Measurements from ENCODE around the gene OTOP3.

OTOP3 gene

DNA sequence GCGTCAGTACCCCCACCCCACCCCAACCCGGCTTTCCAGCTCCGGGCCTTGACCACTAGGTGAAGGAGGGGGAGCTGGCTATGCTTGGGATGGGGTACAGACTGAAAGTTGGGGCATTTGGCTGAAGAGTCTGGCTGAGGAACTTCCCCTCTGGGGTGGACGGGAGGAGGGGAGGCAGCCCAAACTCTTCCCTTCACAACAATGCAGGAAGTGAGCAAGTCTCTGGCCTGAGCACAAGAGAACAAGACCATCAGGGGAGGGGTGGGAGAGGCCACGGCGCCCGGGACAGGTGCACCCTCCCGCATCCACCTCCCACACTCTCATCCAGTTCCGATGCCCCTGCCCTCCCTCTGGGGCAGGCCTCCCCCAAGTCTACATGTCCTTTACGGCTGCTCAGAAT, 18.3 kb upstream of the OTOP3 start:
- no peak for DNase-seq (ENCODE audit: low read depth in 3 of 3)

DNA sequence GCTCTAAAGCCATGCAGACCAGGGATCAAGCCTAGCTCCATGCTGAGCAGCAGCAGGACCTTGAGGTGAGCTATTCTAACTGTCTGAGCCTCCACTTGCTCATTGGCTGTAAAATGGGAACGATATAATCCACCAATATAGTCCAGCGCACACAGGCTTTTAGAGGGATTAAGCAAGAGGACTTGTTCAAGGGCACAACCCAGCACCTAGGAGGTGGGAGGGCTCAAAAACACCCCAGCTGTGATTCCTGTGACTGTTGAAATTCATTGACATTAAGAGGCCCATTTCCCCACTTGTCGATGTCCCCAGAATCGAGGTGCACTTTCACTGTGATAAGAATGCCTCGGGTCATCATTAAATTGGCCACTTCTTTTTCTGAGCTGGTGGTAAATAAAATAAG, 16.8 kb upstream of the OTOP3 start:
- DNase-seq (ENCODE audit: low read depth in 3 of 3) = no peak

DNA sequence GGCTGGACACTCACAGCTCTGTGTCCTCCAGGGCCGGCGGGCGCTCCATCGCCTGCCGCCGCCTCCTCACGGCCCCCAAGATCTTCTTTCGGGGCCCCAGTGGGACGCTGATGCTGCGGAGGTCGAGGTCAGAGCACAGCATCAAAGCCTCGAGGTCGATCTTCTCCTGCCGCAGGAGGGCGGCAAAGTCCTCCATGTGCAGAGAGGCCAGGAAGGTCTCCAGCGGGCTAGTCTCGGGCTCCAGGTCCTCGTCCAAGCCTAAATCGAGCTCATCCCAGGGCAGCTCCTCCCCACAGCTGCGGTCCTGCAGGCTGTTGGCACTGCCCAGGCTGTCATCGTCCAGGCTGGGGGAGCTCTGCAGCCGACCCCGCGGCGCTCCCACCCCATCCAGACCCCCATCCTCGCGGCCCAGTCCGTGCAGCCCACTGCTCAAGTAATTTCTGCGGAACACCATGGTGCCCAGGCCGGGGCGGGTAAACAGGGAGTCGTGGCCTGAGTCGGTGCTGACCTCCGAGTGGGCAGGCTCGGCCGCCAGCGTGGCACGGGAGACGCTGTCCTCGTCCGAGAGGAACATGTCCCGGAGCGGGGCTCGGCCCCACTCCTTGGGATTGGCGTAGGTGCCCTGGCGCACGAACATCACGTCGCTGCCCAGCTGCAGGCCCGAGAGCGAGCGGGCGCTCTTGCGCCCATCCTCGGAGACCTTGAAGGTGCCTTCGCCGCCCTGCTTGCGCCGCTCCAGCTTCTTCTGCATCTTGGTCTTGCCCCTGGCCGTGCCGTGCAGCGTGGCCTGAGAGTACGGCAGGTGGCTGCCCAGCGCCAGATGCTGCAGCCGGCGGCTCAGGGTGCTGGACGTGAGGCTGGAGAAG, 16.0 kb upstream of the OTOP3 start:
- no peak for DNase-seq (ENCODE audit: low read depth in 3 of 3)

GRCh38 chr17:74920306-74920620, 15.4 kb upstream of the OTOP3 start:
- no peak for DNase-seq (ENCODE audit: low read depth in 3 of 3)

- no peak for DNase-seq (ENCODE audit: low read depth in 3 of 3)
Observed at GRCh38 chr17:74920642-74921025, 15.1 kb upstream of the OTOP3 start.

DNA sequence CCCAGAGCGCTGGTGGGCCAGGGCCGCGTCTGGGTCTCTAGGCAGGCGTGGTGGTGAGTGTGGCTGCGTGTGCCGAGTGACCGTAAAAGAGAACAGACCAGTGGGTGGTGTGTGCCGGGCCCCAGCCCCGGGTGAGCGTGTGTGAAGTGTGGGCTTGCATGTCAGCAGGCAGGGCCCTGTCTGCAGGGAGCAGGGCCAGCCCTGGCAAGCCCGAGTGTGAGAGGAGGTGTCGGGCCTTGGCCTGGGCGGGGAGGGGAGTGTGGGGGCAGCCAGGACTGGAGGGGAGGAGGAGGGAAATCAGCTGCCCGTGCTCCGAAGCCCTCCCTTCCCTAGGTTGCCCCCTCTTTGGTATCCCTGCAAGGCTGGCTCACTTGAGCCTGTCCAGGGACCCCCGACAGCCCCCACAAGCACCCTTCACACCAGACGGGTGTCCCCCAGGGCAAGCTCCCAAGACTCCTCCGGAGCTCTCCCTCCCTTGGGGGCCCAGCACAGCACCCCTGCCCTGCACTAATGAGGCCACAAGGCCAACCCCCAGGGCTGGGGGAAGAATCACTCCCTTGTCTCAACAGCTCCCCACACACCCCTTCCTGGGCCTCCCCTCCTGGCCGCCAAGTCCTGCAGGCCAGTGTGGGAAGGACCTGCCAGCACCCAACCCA, 14.5 kb upstream of the OTOP3 start:
- DNase-seq (ENCODE audit: low read depth in 3 of 3) = no peak

DNA sequence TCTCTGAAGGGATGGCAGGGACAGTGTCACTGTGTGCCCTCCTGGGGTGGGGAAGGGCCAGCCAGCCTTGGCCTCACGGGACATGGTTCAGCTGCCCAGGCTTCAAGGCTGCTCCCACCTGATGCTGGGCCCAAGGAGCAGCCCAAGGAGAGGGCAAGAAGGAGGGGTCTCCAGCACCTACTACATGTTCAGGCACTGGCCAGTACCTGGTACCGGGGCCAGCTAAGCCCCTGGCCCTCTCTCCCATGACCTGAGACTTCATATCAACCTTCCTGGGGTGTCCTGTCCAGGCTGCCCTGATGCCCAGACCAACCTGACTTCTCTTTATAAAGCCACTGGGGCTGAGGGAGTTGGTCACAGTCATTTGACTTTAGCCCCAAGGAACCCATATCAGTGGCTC, 13.9 kb upstream of the OTOP3 start:
- DNase-seq (ENCODE audit: low read depth in 3 of 3) = no peak

DNA sequence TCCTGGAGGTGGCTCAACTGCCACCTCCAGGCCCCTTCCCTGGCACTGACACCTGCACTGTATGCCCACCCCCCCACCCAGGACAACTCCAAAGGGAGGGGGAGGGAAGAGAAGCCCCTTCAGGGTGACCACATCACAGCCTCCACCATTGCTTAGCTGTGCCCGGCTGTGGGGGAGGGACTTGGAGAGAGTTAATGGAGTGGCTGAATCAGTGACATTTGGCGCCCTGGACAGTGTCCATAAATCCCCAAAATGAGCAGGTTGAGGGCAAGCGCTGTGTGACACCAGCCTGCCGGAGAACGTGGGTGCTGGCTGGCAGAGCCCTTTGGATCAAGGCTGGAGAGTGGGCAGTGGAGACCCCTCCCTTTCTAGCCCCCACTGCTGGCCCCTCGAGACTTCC, 13.5 kb upstream of the OTOP3 start:
- DNase-seq (ENCODE audit: low read depth in 3 of 3) = no peak

DNA sequence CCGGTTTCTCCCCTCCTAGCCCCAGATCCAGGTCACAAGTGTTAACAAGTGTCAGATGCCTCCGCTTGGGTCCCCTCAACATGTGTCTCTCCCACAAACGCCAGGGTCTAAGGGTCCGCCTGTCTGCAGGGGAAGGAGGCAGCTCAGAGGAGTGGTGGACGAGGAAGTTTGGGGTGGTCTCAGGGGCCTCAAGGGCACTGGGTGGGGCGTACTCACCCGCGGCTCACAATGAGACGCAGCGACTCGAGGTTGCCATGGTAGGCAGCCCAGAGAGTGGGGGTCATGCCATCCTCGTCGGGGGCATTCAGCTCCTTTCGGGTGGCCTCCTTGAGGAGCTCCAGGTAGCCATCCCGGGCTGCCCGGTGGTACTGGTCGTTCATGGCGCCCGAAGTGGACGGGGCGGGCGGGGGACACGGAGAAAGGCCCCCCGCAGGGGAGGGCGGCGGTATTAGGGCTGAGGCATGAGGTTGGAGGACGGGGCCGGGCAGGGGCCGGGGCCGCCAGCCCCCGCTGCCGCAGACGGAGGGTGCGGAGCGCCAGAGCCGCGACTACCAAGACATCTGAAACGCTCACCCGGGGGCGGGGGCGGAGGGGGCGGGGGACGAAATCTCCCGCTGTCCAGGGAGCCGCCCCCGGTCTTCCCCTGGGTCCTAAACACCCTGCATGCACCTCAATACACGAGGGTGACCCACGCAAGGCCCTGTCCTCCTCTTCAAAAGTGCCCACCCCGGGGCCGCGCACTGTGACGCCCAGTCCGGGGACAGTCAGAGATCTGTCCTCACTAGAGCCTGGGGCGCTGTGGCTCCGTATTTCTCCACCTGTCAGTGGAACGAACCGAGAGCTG, 12.8 kb upstream of the OTOP3 start, which contains the start of gene USH1G:
Gene USH1G, minus strand, starts transcription at position 562 of the 844 bp plus-strand sequence. Its CDS starts 182 bp downstream, at position 380.
- no peak for DNase-seq (ENCODE audit: low read depth in 3 of 3)

DNA sequence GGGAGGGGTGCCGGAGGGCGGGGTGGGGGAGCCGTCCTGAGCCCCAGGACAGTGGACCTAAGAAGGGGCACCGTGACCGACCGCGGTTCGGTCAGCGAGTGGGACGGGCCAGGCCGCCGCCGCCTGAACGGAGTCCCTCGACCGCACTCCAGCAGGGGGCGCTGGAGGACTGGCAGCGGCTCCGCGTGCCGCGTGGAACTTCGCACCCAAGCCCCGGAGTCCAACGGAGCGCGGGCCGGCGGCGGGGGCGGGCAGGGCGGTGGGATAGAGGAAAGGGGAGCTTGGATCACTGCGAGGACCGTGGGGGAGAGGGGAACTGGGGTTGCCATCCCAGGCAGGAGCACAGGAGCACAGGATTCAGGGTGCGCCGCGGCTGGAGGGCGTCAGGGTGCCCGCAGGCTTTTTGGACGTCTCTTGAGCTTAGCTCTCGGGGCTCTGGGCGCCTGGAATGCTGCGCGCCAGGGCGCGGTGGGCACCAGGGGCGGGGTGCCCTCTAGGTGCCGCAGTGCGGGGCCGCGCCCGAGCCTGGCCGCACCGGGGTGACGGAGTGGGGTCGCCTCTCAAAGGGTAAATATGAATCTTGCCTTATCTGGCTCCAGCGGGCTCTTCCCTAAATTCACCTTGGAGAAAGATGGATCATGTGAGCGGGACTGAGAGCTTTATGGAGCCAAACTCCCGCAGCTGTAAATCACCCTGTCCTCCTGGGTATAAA, 12.0 kb upstream of the OTOP3 start:
- peak; percentile 48 to 66 (median 55) for DNase-seq (ENCODE audit: low read depth in 3 of 3)

- no peak for DNase-seq (ENCODE audit: low read depth in 3 of 3)
Observed at GRCh38 chr17:74924250-74924948, 11.3 kb upstream of the OTOP3 start, which contains the start of gene OTOP2. Gene OTOP2 (plus strand): TSS chr17:74924273. CDS start chr17:74924633, 360 bp downstream.

DNA sequence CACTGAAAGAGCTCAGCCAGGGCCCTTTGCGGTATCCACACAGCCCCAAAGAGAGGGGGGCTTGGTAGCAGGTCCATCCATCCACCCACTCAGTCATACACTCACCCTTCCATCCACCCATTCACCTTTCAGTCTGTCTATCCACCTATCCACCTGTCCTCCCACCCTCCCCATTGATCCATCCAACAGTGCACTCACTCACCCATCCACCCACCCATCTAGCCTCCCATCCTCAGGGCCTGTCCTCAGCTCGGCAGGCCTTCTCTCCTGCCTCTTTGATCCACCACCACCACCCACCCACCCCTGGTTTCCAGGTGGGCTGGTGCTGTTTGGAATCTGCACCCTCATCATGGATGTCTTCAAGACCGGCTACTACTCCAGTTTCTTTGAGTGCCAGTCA, 10.5 kb upstream of the OTOP3 start:
- no peak for DNase-seq (ENCODE audit: low read depth in 3 of 3)

GRCh38 chr17:74928786-74929185, 6.9 kb upstream of the OTOP3 start:
- DNase-seq (ENCODE audit: low read depth in 3 of 3) = no peak

DNA sequence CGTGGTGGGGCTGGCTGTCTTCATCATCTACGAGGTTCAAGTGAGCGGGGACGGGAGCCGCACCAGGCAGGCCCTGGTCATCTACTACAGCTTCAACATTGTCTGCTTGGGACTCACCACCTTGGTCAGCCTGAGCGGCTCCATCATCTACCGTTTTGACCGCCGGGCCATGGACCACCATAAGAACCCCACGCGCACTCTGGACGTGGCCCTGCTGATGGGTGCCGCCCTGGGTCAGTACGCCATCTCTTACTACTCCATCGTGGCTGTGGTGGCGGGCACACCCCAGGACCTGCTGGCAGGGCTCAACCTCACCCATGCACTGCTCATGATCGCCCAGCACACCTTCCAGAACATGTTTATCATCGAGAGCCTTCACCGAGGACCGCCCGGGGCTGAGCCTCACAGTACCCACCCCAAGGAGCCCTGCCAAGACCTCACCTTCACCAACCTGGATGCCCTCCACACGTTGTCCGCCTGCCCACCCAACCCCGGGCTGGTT, 5.1 kb upstream of the OTOP3 start:
- no peak for DNase-seq (ENCODE audit: low read depth in 3 of 3)

GRCh38 chr17:74935048-74935447, 650 bp upstream of the OTOP3 start:
- DNase-seq (ENCODE audit: low read depth in 3 of 3) = no peak

- DNase-seq (ENCODE audit: low read depth in 3 of 3) = no peak
Observed at GRCh38 chr17:74936470-74936799, 737 bp downstream of the OTOP3 start.

DNA sequence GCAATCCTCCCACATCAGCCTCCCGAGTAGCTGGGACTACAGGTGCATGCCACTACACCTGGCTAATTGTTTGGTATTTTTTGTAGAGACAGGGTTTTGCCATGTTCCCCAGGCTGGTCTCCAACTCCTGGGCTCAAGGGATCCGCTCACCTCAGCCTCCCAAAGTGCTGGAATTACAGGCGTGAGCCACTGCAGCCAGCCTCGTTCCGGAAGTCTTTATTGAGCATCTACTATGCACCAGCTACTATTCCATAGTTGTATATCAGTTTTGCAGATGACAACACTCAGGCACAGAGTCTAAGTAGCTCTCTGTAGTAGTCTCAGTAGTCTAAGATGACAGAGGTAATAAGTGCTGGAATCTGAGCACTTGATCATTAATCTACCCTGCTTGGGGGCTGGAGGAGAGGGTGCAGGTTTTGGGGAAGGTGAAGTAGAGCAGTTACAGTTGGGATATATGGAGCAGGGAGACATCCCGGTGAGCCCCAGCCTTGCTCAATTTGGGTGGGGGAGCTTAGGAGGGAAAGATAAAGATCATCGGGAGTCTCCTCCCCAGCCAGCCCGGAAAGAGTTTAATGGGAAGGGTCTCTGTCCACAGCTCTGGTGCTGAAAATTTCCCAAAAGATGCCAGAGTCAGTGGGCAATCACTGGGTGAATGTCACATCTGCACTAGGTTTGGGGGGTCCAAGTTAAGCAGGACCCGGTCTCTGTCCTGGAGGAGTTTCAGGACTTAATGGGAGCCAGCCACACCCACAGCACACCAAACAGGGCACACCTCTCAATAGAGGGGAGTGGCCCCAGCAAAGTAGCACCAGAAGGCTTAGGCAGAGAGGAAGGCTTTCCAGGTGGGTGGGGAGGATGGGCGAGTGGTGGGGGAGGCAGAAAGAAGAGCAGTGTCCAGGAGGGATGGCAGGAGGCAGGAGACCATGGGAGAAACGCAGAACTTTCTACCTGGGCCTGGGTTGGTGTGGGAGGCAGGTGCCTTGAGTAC, 1.7 kb downstream of the OTOP3 start:
- no peak for DNase-seq (ENCODE audit: low read depth in 3 of 3)

DNA sequence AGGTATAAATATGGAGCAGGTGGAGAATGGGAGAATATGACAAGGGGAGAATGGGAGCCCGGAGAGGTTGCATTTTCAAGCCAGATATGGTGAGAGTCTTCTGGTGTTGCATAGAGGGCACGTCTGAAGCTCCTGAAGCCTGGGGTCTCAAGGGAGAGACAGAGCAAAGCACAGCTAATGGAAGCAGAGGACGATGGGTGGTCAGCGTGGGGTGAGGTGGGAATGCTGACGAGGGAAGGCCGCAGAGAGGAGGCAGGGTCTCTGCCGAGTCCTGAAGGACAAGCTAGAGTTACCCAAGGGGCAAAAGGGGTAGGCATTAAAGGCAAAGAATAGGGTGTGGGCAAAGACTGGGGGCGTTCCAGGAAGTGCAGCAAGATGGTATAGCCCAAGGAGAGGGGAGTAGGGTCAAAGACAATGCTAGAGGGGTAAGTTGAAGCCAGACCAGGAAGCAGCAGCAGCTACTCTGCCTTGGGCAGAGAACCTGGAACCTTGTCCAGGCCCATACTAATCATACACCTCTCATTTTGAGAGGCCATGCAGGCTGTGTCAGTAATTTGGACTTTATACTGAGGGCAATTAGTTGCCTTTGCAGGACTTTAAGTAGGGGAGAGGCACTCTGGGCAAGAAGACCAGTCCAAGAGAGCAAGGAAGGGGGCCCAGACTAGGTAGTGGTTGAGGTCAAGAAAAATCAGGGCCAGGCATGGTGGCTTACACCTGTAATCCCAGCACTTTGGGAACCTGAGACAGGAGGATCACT, 2.7 kb downstream of the OTOP3 start:
- DNase-seq (ENCODE audit: low read depth in 3 of 3) = no peak

DNA sequence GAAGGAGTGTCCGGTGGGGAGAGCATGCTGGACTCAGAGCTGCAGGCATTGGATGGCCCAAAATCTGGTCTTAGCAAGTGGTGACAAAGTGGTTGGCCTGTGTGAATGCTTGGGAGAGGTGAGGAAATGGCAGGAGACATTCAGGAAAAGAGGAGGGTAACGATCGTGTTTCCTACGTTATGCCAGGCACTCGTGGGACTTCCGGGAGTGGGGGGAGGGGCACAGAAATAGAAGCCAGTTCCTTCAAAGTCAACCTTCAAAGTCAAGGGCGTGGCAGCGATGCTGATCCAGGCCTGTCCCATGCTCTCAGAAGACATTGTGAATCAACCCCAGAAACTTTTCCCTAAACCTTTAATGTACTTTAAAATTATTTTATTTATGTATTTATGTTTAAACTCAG, 3.8 kb downstream of the OTOP3 start:
- DNase-seq (ENCODE audit: low read depth in 3 of 3) = no peak

All from stimulated activated CD4-positive, alpha-beta T cell treated with anti-CD3 and anti-CD28 coated beads, TNF-alpha, amount 100 ng/mL, for 4 hours (primary cell).